AG10803 (cell line): ENCODE data around the gene NCAPD2.
"Not testable (repeated sequence)": the region's sequence is repeated elsewhere in the genome, so short reads cannot be mapped to it uniquely, and the experiment has no call there.

Source experiments
- DNase-seq: peaks from one replicate; pipeline ENCODE4 v3.0.0; 2010; ENCODE audit warnings: low read depth
- H3K4me3 ChIP-seq: 2 replicates; pipeline ENCODE4 v1.5.1; 2011; ENCODE audit warnings: mild to moderate bottlenecking, low read length, control low read depth
- CTCF ChIP-seq: conservative IDR thresholded peaks from 2 replicates; pipeline ENCODE4 v1.5.1; 2011; ENCODE audit warnings: mild to moderate bottlenecking, low read length, control low read depth, inconsistent platforms

NCAPD2 gene

GRCh38 chr12:6465467-6466183 lies 28.3 kb upstream of the NCAPD2 start:
- no peak overlapping the region for H3K4me3 ChIP-seq
- DNase-seq, result peak; percentile 77
- TF ChIP-seq CTCF, result peak; percentile 98

DNA sequence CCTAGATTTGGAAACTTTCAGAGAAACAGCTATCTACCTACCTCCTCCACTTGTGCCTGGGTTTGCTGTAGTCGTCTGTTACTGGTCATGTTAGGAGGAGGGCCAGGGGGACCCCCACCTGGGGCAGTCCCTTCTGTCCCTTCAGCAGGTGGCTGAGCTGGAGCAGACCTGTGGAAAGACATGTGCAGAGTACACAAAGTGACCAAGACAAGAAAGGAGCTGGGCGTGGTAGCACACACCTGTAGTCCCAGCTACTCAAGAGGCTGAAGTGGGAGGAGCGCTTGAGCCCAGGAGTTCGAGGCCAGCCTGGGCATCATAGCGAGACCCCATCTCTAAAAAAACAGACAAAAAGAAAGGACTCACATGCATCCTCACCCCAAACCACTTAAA lies 27.7 kb upstream of the NCAPD2 start:
- TF ChIP-seq CTCF, result no peak
- DNase-seq, result no peak
- no peak overlapping the region for H3K4me3 ChIP-seq

GRCh38 chr12:6466751-6467150 lies 27.2 kb upstream of the NCAPD2 start:
- DNase-seq, H3K4me3 ChIP-seq: not testable (repeated sequence)

- not testable (repeated sequence) for DNase-seq, H3K4me3 ChIP-seq
Observed at GRCh38 chr12:6467571-6468282, 26.2 kb upstream of the NCAPD2 start.

DNA sequence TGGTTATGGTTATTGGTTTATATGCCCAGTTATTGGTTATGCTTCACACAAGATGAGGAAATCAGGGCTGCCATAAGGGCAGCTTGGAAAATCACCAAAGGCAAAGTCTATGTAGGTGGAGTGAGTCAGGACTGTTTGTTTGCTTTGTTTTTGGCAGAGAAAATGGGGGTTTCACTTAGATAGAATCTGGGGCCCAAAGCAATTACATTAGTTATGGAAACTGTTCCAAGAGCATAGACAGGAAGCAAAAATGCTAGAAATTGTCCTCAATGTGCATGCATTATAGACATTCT lies 25.7 kb upstream of the NCAPD2 start:
- TF ChIP-seq CTCF, result no peak
- H3K4me3 ChIP-seq, result no peak overlapping the region
- no peak for DNase-seq

- no peak for TF ChIP-seq CTCF
- H3K4me3 ChIP-seq, result peak overlapping the region; percentile 88
- no peak for DNase-seq
Observed at GRCh38 chr12:6469092-6469491, 24.8 kb upstream of the NCAPD2 start.

GRCh38 chr12:6469609-6470374 lies 24.1 kb upstream of the NCAPD2 start:
- TF ChIP-seq CTCF, result no peak
- no peak for DNase-seq
- H3K4me3 ChIP-seq, result peak overlapping the region; percentile 88
